Cortex of kidney (tissue), 1 donor: ENCODE measurements around the gene SLC12A7.
"Not testable (repeated sequence)": the region's sequence is repeated elsewhere in the genome, so short reads cannot be mapped to it uniquely, and the experiment has no call there.

ENCODE experiments used
- DNase-seq: peaks from one replicate; lab custom pipeline; 2025; lab: John Stamatoyannopoulos, UW

Gene SLC12A7

DNA sequence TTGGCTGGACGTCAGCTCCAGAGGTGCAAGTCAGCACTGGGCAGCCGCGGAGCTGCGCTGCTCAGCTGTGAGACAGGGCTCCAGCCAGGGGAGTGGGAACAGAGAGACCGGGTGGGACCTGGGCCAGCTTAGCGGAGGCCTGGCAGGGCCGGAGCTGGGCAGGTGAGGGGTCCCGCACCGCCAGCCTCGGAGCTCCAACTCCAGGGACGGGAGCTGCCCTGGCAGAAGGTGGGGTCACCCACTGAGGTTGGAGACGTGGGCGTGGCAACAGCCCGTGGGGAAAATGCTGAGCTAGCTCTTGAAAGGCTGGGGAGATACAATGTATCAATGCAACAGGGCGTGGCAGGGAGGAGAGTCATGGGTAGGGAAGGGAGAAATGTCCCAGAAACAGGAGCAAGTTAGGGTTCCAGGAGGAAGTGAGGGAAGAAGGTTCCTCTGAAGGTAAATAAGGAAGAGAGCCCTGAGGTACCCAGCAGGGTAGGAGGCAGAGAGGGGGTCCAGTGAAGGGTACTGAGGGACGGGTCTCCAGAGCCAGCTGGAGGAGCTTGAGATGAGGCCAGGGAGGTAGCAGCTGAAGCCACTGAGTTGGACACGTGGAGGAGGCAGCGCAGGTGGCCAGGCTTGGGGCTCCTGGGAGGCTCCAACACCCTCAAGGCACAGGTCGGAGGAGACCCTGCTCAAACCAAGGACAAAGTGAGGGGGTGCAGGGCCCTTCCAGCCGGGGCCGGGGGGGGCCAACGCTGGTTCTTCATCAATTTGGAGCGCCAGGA is 104.0 kb downstream of the SLC12A7 start:
- no peak for DNase-seq

DNA sequence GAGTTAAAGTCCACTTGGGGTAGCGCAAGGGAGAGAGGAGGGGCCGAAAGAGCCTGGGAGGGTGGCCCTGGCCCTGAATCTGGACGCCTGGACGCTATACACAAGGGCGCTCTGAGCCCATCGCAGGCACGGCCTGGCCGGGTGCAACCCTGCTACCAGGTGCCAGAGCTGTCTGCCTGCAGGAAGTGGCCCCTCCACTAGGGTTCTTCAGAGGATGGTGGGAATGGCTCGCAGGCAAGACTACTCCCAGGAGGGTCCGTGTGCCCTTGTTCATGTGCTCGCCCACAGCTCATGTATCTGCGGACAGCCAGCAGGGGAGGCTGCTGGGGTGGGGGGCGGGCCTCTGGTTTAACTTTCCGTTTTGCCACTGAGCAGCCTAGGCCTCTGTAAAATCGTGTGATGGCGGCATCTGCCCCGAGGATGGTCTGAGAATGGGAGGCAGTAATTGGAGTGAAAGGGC is 104.6 kb downstream of the SLC12A7 start:
- no peak for DNase-seq

DNA sequence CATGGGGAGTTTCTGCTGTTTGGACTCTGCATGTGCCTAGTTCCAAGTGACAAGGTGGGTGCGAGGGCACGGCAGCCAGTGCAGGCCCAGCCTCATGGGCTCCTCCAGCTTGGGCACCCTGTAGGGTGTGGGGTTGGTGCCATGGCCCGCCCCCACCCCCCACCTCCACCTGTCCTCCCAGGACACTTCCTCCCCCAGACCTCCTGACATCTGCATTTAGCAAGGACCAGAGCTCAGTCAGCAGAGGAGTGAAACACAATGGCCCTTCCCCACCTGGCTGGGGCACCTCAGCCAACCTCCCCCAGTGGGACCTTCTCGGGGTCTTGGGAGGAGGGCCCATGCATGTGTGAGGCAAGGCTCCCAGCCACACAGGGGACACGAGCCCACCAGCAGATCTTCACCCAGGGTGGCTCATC is 105.2 kb downstream of the SLC12A7 start:
- DNase-seq, result no peak

DNA sequence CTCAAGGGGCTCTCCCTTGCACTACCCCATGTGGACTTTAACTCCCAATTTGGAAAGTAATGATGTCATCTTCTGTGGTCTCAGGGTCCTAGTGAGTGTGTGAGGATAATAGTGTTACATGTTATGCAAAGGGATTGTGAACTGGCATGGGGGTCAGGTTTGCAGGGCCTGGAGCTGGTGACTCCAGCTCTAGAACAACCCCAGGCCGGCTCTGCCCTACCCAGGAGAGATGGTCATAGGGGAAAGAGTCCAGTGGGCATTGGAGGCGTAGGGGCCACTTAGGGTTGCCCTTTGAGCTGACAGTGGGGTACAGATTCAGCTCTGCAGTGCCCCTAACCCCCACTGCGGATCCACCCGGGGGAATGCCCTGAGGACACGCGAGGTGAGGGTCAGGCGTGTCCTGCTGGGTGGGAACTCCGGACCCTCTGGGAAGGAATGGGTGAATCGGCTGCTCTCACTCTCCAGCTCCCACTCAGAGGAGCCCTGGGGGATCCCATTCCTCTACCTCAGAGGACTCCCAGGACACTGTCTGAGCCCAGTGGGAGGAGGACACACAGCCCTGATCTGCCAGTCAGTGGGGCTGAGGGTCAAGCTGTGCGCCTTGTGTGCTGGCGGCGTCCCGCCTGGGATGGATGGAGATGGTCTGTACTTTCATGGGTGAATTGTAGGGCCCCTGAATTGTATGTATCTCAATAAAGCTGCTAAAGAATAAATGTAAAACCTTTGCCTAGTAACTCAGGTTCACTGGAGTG is 105.8 kb downstream of the SLC12A7 start:
- no peak for DNase-seq

DNA sequence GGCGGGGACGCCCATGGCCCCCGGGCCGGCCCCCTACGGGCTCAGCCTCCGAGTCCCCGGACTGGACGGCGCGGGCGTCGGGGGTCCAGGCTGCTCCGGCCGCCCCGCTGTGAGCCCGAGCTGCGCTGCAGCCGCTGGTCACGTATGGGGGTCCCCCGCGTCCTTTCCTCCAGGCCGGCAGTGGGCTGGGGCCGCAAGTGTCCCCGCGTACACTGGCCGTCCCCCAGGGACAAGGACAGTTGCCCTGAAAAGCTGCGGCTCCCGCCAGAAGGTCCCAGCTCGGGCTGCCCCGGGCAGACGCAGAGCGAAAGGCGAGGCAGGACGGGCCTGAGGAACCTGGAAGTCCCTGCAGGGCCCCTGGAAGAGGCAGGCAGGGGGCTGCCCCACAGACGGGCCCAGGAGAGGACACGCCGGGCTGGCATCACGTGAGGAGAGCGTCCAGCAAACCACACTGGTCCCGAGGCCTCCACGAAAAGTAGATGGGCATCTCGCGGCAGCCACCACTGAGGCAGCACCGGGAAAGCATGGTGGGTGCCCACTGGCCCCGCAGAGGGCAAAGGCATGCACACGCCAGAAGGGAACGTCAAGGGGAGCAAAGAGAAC is 106.5 kb downstream of the SLC12A7 start:
- no peak for DNase-seq

DNA sequence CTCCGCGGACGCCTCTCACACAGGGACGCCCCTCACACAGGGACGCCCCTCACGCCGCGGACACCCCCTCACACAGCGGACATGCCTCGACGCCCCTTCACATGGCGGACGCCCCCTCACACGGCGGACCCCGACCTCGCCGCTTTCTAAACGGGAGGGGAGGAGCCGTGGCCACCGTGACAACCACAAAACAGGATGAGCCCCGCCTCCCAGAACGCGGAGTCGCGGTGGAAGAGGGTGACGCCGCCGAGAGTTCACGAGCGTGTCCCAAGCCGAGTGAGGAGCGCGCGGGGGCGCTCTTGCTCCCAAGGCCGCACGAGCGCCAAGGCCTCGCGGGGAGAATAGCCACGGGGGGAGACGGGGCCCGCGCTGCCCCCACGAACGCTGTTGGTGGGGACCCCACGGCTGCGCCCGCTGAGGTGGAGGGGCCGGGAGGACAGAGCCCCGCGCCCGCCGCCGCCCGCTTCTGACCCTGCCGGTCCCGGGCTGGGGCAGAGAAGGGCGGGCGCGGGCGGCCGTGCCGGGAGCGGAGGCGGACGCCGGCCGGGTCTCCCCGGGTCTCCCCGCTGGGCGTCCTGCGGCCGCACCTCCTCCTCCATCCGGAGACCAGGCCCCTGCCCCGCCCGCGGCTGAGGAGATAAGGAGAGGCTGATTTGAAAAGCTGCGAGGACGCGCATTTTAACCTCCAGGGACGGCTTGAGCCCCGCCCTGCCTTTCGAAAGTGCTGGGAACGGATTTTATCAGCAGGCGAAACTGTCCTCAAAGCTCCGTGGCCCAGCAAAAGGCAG is 107.2 kb downstream of the SLC12A7 start:
- no peak for DNase-seq

DNA sequence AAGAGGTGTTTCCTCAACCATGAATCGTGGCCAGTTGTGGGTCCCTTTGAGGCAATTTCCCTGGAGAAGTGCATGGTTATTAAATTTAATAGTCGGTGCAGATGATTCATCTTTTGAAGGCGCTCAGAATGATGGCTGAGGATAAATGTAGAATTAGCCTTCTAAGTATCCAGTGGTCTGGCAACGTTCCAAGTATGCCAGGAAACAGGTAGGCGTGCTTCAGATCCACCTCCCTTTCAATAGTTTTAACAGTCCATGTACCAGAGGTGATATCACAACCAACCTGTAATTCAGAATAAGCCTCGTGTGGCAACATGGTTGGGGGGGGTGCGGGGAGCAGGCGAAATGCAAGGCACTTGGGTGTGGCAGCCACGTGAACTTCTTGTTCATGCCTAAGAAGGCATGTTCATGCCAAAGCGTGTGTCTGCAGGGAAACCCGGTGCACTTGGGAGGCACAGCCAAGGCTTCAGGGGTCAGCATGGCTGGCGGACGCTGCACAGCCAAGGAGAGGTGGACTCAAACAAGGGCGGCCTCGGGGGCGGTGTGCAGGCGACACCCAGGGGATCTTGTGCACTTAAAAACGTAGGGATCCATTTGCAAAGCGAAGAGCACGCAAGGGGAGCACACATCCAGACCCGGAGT is 108.4 kb downstream of the SLC12A7 start:
- DNase-seq, result no peak

DNA sequence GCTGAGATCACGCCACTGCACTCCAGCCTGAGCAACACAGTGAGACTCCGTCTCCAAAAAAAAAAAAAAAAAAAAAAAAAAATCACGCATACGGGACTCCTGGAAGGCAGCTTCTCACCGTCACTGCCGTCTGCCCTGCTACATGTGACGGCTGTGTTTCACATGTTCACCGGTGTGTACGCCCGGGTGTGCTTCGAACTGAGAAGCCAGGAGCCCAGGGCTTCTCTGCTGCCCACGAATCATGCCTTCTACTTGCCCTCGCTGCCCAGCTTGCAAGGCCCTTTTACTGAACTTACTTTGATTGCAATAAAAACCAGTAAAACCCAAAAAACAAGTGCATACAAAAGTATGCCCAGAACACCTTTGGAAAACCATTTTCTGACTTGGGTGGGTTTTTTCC is 109.0 kb downstream of the SLC12A7 start:
- DNase-seq, result no peak

DNA sequence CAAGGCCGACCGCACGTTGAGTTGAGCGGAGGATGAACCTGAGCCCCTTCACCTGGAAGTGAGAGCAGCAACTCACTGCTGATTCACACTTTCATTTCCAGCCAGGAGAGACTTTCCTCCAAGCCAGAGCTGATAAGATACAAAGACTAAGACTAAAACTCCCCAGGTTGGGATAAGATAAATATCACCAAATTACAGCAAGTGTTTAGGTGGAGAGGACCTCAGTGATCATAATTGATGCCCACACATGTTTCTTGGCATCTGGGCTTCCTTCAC is 109.7 kb downstream of the SLC12A7 start:
- DNase-seq, result no peak

DNA sequence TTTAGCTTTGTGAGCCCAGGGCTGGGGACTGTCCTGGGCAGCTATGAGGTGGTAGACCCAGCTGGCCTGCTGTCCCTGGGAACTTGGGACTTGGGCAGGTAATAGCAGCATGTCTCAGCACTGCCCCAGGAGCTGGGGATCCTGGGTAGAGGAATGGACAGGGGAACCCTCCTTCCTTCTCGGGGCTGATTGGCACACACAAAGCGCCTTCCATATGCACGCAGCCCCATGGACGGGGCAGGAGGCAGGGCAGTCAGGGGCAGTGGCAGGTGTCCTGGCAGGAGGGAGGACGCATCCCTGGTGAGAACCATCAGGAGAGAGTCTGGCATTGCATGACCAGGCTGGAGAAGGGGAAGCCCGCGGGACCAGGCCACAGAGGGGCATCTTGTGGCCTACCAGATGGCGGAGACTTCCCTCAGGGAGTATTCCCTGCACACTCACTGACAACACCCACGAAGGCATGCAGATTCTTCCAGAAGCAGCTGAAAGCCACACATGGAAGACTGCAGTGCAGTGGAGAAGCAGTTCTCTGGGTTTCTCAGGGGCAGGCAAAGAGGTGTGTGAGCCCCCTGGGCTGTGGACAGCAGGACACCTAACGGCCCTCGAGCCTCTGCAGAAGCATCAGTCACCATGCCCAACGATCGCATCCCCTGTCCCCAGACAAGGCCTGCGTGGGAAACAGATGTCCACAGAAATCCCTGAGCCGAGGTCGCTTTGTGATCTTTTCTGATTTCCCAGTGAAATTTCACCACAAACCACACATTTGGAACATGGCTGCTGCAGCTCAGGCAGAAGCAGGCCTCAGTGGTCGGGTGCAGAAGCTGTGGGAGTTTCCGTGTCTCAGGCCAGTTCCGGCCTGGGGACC is 110.2 kb downstream of the SLC12A7 start:
- DNase-seq, result no peak

DNA sequence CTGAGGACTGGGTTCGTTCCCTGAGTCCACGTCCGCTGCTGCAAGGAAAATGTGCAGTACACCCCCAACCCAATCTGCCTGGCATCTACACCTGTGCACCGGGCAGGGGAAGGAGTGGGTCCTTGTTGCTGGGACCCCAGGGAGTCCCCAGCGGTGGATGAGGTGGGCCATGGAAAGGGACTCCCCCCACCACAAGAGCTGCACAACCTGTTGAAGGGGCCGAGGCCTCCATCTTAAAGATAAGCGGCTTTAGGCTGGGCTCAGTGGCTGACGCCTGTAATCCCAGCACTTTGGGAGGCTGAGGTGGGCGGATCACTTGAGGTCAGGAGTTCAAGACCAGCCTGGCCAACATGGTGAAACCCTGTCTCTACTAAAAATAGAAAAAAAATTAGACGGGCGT is 111.0 kb downstream of the SLC12A7 start:
- not testable (repeated sequence) for DNase-seq
